Erythroblast (primary cell): ENCODE results near the gene ACTR3.

Experiments used
- GATA1 ChIP-seq: IDR thresholded peaks from 2 replicates; pipeline ENCODE4 v1.6.1; 2011; ENCODE audit warnings: low read depth, mild to moderate bottlenecking, control low read depth, low read length, moderate library complexity
- POLR2A ChIP-seq: IDR thresholded peaks from 2 replicates; pipeline ENCODE4 v1.6.1; 2011; ENCODE audit warnings: mild to moderate bottlenecking, low read length

- TF ChIP-seq POLR2A (no peak), GATA1 (no peak)
Measured at GRCh38 chr2:113976277-113976928, 86.5 kb downstream of the ACTR3 start.
